Measurements from ENCODE around the gene PHOSPHO1. TPM values are rescaled to one million over a fixed set of nuclear protein-coding genes. Genes with fewer than 3 reads are reported as not detected.

PHOSPHO1 gene
- polyA plus RNA-seq, 4 donors, result 1.3 to 22.7 (median 2.3) TPM

- DNase-seq (ENCODE audit: low read depth in 4 of 4, low spot score in 3 of 4), result no peak
These were observed 17.4 kb upstream of the PHOSPHO1 start for GRCh38 chr17:49247944-49248343.

GRCh38 chr17:49244839-49245238 is 14.3 kb upstream of the PHOSPHO1 start:
- DNase-seq (ENCODE audit: low read depth in 4 of 4, low spot score in 3 of 4), result no peak

GRCh38 chr17:49242813-49243212 is 12.2 kb upstream of the PHOSPHO1 start:
- DNase-seq (ENCODE audit: low read depth in 4 of 4, low spot score in 3 of 4), result no peak

DNA sequence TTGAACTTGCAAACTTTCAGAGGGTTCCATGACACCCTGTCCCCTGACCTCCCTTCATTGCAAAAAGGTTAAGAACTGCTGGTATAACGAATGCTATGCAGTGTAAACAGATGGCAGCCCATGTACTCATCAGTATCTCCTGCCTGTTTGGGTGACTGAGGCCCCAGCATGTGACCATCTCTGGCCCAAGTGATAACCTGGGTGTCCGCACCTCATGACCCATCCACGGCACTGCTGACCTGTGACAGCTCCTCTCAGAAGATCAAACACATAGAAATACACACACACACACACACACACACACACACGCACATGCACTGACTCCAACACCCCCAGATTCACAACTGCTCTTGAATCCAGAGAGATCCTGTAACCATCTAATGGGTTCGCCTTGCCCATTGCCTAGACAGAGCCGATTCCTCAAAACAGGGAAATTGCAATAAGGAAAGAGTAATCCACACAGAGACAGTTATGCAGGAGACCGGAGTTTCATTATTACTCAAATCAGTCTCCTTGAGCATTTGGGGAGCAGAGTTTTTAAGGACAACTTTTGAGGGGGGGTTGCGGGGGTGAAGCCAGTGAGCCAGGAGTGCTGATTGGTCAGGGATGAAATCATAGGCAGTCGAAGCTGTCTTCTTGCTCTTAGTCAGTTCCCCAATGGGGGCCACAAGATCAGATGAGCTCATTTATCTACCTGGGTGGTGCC is 11.3 kb upstream of the PHOSPHO1 start:
- DNase-seq (ENCODE audit: low read depth in 4 of 4, low spot score in 3 of 4), result no peak

DNA sequence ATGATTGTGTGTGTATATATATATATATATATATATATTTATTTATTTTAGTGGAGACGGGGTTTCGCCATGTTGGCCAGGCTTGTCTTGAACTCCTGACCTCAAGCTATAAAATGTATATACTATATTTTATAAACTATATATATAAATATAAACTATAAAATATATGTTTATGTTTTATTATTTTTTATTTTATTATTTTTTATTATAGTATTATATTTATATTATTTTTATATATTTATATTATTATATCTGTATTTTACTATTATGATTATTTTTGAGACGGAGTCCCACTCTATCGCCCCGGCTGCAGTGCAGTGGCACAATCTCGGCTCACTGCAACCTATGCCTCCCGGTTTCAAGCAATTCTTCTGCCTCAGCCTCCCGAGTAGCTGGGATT is 10.5 kb upstream of the PHOSPHO1 start:
- DNase-seq (ENCODE audit: low read depth in 4 of 4, low spot score in 3 of 4), result no peak

- DNase-seq (ENCODE audit: low read depth in 4 of 4, low spot score in 3 of 4), result no peak
These were observed 10.0 kb upstream of the PHOSPHO1 start for GRCh38 chr17:49240619-49241018.

DNA sequence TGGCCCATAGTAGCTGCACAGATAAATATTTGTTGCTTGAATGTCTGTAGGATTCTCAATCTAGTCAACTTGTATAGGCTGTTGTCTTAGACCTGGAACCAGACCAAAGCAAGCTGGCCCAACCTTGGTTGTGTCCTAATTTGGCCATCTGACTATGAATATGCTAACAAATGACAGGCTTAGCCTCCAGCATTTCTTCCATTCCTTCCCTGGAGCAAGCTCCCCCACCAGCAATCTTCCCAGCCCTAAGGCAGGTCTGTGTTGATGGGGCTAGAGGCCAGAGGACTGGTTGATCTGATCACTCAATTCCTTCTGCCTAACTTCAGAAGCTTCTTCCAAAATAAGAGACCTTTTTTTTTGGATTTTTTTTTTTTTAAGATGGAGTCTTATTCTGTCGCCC is 9.4 kb upstream of the PHOSPHO1 start:
- DNase-seq (ENCODE audit: low read depth in 4 of 4, low spot score in 3 of 4), result no peak

- DNase-seq (ENCODE audit: low read depth in 4 of 4, low spot score in 3 of 4), result no peak
These were observed 5.3 kb upstream of the PHOSPHO1 start for GRCh38 chr17:49235896-49236295.

- DNase-seq (ENCODE audit: low read depth in 4 of 4, low spot score in 3 of 4), result no peak
These were observed 4.0 kb upstream of the PHOSPHO1 start for GRCh38 chr17:49234509-49235080.

GRCh38 chr17:49231563-49231894 is 942 bp upstream of the PHOSPHO1 start:
- no peak for DNase-seq (ENCODE audit: low read depth in 4 of 4, low spot score in 3 of 4)

DNA sequence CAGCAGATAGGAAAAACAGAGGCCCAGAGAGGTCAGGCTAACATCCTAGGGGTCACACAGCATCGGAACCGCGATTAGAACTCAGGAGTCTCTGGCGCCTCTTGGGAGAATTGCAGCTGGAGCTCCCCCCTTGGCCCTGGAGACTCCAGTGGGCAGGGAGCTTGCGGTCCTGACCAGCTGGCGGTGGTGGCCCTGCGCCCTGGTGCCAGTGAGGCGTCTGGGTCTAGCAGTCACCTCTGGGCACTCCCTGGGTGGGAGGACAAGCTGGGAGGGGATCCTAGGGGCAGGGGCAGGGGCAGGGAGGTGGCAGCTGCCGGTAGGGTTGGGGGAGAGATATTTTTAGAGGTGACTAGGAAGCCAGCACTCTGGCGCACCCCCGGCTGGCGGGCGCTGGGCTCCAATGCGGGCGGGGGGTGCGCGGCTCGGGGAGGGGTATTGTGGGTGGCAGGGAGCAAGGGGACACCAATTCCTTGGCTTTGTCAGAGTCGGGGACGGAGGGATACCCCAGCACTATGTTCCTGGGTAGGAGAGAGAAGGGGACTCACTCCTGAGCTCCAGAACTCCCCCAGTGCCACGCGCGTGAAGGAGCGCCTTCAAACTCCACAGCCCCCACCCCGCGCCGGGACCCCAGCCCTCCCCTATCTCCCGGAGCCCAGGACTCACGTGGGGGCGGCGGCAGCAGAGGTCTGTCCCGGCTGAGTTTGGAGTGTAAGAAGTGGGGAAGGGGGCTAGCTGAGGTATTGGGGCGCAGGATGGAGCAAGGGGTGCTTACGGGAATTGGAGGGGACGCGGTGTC is 584 bp downstream of the PHOSPHO1 start:
- no peak for DNase-seq (ENCODE audit: low read depth in 4 of 4, low spot score in 3 of 4)

DNA sequence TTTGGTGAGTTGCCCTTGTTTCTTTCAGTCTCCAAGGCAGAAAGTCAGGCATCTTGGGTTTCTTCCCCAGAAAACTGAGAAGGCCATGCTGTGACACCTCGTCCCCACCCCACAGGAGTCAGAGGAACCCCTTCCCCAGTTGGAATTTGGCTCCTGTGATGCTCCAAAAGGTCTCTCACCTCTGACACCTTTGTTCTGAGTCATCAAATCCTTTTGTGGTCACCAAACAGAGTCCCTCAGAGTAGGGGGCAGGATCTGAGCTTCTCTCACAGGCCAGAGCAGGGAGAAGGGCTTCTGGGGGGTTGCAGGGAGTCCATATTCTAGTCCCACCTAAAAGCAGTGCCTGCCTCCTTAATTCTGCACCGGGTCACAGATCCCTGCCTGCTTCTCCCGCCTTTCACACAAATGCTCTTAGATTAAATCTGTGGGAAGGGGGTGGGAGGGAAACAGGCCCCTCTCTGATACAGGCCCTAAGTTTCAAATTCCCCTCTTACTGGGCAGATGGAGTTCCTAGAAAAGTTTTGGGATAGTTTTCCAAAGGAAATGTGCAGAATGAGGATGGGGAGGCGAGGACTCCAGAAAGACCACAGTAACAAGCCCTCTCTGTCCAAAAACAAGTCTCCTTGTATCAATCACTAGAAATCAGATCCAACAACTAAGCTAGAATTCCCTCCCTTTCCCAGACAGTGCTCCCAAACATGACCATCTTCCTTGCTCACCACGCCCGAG is 1.3 kb downstream of the PHOSPHO1 start:
- no peak for DNase-seq (ENCODE audit: low read depth in 4 of 4, low spot score in 3 of 4)

DNA sequence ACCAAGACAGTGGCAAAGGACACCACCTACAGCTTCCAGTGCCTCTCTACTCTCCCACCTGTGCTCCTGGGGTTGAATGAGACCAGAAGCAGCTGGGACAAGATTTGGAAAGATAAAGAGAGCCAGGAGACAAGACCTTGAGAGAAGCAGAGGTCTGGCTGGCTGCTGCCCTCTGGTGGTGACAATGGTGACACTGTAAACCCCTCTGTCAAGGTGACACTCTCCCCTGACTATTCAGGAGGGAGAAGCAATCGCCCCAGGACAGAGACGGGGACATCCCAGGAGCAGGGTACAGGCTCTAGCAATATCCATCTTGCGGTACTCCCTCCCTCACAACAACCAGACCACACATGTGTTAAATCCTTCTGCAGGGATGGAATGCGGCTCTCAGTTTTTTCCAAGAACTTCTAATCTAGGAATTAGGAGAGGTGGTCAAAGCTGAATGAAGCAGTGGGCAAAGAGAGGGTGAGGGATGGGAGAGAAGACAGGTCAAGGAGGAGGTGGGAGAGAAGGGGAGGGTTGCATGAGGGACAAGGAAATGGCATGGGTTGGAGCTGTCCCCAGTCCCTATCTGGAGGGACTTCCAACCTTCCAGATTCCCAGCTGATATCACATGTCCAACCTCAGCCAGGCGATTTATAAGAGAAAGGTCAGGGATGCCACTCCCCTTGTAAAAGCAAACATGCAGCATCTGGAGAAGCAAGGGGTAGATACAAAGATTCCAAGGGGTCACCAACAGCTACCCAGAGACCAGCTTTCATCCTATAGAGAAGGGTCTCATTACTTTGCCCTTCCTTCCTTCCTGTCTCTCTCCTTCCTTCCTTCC is 2.9 kb downstream of the PHOSPHO1 start:
- DNase-seq (ENCODE audit: low read depth in 4 of 4, low spot score in 3 of 4), result no peak

DNA sequence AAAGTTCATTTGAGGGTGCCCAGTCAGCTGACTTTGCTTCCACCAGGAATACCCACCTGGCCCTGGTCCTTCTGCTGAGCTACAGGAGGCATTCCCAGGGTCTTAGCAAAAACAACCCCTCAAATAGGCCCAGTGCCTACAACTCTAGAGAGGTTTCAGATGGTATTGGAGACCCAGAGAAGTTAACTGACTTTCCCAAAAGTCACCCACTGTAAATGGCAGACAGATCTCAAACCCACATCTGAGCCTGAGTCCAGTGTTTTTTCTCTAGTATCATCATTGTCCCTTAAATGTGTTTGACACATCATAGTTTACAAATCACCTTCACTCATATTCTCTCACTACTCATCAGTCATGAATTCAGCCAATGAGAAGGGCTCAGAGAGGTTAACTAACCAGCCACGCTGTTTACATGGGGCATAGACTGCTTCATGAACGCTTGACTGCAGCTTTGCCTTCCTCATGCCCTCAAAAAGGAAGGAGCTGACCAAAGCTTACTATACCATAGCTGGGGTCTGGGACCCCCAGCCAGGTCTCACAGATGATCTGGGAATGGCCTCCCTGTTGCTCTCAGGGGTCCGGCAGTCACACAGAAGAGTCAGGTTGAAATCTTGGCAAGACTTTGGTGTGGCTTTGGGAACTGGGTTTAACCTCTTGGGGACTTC is 3.7 kb downstream of the PHOSPHO1 start:
- DNase-seq (ENCODE audit: low read depth in 4 of 4, low spot score in 3 of 4), result no peak

GRCh38 chr17:49225554-49226236 is 4.9 kb downstream of the PHOSPHO1 start:
- DNase-seq (ENCODE audit: low read depth in 4 of 4, low spot score in 3 of 4), result no peak

GRCh38 chr17:49224997-49225337 is 5.6 kb downstream of the PHOSPHO1 start:
- no peak for DNase-seq (ENCODE audit: low read depth in 4 of 4, low spot score in 3 of 4)

- DNase-seq (ENCODE audit: low read depth in 4 of 4, low spot score in 3 of 4), result no peak
These were observed 6.2 kb downstream of the PHOSPHO1 start for GRCh38 chr17:49224198-49224996.

DNA sequence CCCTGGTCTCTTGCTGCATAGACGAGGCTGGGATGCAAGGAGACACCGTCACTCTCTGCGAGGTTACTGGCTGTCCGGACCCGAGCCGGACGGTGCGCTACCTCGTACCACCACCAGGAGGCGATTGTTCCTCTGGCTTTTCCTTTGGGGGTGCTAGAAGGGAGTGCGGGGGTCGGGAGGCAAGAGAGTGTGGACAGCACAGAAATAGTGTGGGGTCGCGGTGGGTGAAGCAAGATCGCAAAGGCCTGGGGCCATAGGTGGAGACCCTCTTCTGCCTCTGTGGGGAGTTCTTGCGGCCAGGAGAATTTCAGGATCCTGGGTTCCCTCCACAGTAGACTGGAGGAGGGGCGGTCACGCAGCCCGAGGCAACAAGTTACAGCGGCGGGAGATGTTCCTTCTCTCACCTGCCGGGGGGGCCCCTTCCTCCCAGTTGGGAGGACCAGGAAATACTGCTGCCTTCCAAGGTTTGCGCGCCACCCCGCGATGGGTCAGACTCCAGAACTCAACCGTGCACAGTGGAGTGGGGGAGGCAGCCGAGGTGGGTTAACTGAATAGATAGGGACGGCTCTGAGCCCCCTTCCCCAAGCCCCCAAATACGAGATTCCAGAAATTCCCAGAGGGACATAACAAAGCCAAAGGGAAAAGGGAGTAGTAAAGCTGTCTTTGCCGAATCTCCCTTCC is 6.9 kb downstream of the PHOSPHO1 start:
- DNase-seq (ENCODE audit: low read depth in 4 of 4, low spot score in 3 of 4), result no peak
